ENCODE results near the gene LY86. TPM values are rescaled to one million over a fixed set of nuclear protein-coding genes. Genes with fewer than 3 reads are reported as not detected.

The LY86 gene
- total RNA-seq, 8 experiments from 2014 or later, result not detected

DNA sequence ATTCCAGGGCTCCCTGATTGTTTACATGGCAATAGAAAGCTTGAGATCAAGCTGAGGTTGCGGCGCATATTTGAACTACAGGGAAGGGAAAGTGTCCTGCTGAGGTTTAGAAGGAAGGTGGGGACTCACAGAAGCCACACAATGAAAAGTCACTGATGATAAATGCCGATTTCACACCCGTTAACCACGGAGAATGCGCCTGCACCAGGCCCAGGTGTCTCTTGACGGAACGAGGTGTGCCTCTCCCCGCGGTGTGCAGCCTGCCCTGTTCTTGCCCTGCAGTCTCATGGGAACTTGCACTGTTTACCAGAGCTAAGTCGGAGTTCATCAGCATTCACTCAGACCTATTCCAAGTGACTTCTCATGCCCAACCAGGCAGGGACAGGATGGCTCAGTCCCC, 90.3 kb downstream of the LY86 start:
- in situ Hi-C loops (cut with MboI; ENCODE audit: low pct_unique_long_range_greater_than_20kb in 2 of 9, low sequenced_read_pairs in 9 of 9, unreplicated experiment in 9 of 9), result loop anchor here in 4 of 9 experiments (25.0 kb wide), 2 partner anchors 558 to 933 kb away; no protein-coding TSS in a partner anchor
- WGBS, 10 experiments, result 27 to 82% (median 47%) methylated on average over 1 to 11 of the region's 11 CpGs; no CpG with 5 or more reads in 5 of the 10 experiments
- ATAC-seq (replicated peaks in 6 of 8), result peak in 4 of 8 experiments; percentile 14 to 55 (median 48)
- Histone ChIP-seq H3K27ac (no peak overlapping the region), H3K4me3 (no peak overlapping the region), H3K4me1 (replicated peaks in 1 of 2) (peaks cover 29 to 46% of the 10 kb centered on the region in 2 donors)

DNA sequence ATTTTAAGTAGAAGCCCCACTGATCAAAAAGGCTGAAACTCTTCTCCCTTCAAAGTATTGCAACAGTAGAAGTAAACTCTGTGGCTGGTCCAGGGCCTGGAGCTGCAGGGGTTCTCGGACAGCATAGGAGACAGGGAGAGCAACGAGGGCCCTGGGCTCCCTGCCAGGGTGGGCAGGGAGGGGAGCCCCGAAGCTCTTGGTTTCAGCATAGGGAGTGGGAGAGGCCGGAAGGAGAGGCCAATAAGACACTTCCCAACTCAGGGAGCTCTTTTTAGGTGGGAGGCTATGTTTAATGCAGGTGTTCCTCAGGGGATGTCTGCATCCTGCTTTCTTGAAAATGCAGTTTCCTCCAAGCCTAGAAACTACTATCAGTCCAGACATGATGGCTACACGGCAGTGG, 91.1 kb downstream of the LY86 start:
- ATAC-seq (replicated peaks in 6 of 8), result no peak
- in situ Hi-C loops (cut with MboI; ENCODE audit: low pct_unique_long_range_greater_than_20kb in 2 of 9, low sequenced_read_pairs in 9 of 9, unreplicated experiment in 9 of 9), result loop anchor here in 4 of 9 experiments (25.0 kb wide), 2 partner anchors 558 to 933 kb away; no protein-coding TSS in a partner anchor
- Histone ChIP-seq H3K4me3 (no peak overlapping the region), H3K4me1 (replicated peaks in 1 of 2) (peaks cover 36 to 53% of the 10 kb centered on the region in 2 donors), H3K27ac (no peak overlapping the region)
- WGBS, 10 experiments, result 60 to 100% (median 67%) methylated on average over 1 to 3 of the region's 5 CpGs; no CpG with 5 or more reads in 5 of the 10 experiments

DNA sequence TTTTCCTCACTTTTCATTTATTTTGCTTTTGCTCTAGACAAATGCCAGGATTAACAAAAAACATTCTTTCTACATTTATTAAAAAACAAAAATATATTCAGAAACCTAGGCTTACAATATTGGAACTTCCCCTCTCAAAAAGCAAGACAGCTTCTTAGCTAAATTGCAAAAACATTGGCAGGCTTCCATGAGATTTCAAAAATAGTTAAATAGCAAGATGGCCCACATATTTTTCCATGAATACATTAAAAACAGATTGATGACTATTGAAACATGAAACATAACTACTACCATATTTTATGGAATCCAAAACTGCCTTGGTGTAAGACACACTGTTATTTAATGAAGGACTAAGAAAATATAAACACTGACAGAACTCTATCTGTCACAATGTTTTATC, 92.0 kb downstream of the LY86 start:
- no peak overlapping the region for H3K27ac ChIP-seq
- no peak for ATAC-seq (replicated peaks in 6 of 8)
- in situ Hi-C loops (cut with MboI; ENCODE audit: low pct_unique_long_range_greater_than_20kb in 2 of 9, low sequenced_read_pairs in 9 of 9, unreplicated experiment in 9 of 9), result loop anchor here in 4 of 9 experiments (25.0 kb wide), 2 partner anchors 557 to 932 kb away; no protein-coding TSS in a partner anchor
- H3K4me3 ChIP-seq, result no peak overlapping the region
- peaks cover 36 to 51% of the 10 kb centered on the region in 2 donors for H3K4me1 ChIP-seq (replicated peaks in 1 of 2)

DNA sequence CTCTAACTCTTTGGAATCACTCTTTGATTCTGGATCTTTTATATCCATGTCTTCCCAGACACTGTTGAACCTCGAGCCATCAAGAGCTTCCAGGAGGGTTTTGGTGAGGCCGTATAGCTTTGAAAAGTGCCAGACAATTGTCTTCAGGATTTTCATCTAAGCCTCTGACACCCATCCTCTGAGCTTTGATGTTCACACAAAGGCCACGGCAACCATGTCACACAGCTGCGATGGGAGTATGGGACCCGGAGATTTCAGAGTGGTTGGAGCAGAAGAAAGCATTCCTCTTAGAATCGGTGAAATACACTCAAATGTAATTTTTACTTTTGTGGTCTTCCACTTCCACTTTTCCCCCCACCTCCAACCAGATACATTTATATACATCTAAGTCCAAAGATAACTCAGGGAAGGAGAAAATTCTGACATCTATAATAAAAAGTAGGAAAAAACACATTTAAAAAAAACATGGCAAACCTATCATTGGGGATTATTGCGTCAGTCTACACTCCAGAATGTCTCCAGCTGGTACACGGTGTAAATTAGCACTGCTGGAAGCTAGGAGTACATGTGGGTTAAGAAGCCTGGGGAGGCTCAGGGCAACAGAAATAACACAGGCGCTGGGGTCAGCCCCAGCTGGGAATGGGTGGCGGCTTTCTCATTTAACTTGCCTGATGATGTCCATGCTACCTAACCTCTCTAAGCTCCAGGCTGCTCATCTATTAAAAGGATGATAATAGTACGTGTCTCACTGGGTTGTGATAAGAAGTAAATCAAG, 92.7 kb downstream of the LY86 start:
- WGBS, 10 experiments, result 20 to 74% (median 60%) methylated on average over 1 to 8 of the region's 11 CpGs
- Histone ChIP-seq H3K27ac (no peak overlapping the region), H3K4me1 (replicated peaks in 1 of 2) (peaks cover 40 to 49% of the 10 kb centered on the region in 2 donors), H3K4me3 (no peak overlapping the region)
- in situ Hi-C loops (cut with MboI; ENCODE audit: low pct_unique_long_range_greater_than_20kb in 2 of 9, low sequenced_read_pairs in 9 of 9, unreplicated experiment in 9 of 9), result loop anchor here in 4 of 9 experiments (25.0 kb wide), 2 partner anchors 556 to 931 kb away; no protein-coding TSS in a partner anchor
- peak in 3 of 8 experiments; percentile 8 to 64 (median 42) for ATAC-seq (replicated peaks in 6 of 8)

DNA sequence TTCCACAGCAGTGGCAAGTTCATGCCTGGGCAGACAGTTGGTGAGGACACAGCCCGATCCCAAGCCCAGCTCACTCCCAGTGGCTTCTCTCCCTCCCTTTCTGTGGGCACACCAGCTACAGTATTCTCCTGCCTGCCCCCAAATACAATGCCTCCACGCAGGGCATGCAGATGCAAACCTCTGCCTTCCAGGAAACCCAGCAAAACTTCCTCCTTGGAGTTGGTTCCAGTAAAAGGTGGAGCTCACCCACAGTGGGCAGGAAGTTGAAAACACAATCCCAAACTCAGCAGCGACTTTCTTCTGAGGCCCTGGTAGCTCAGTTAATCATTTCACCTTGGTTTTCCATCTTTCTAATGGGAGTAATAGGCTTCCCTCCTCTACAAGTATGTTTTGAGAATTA, 93.7 kb downstream of the LY86 start:
- ATAC-seq (replicated peaks in 6 of 8), result no peak
- in situ Hi-C loops (cut with MboI; ENCODE audit: low pct_unique_long_range_greater_than_20kb in 2 of 9, low sequenced_read_pairs in 9 of 9, unreplicated experiment in 9 of 9), result loop anchor here in 4 of 9 experiments (25.0 kb wide), 2 partner anchors 555 to 930 kb away; no protein-coding TSS in a partner anchor
- Histone ChIP-seq H3K27ac (no peak overlapping the region), H3K4me3 (no peak overlapping the region), H3K4me1 (replicated peaks in 1 of 2) (peaks cover 38 to 47% of the 10 kb centered on the region in 2 donors)
- WGBS, 10 experiments, result 0 to 90% (median 47%) methylated on average over 1 to 3 of the region's 3 CpGs; no CpG with 5 or more reads in 6 of the 10 experiments

DNA sequence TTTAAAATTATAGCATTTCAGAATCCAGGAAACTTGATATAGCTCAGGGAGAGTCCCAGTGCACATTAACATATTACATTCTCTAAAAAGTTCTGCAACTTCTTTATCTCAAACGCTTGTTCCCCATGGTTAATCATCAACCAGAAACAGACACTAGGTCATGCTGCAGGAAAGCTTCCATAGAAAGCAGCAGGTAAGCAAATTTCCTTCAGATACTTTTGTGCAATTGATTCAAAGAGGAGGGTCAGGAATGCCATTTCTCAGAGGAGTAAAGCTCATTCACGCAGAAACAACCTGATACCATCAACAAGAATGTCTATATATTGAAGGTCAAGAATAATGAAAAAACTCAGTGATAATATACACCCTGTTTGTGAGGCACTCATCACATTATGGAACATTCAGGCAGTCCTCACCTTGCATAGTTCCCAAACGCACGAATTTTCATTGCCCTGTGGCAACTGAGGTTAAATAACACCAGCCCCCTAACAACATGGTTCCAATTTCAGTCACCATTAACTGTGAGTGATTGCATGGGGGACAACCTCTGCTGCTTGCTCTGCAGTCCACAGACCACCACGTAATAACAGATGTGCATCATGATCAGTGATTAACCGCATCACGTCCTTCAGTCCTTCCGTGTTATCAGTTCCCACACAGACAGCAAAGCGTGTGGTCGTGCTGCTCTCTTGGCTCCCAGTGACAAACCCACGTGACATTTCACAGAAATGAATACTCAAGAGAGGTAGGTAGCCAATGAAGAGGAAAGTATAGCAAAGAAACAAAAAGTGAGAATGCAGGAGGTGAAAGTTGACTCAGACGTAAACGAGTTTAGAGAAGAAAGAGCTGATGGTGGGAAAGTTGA, 95.7 kb downstream of the LY86 start:
- H3K27ac ChIP-seq, result no peak overlapping the region
- in situ Hi-C loops (cut with MboI; ENCODE audit: low pct_unique_long_range_greater_than_20kb in 2 of 9, low sequenced_read_pairs in 9 of 9, unreplicated experiment in 9 of 9), result loop anchor here in 4 of 9 experiments (25.0 kb wide), 2 partner anchors 553 to 928 kb away; no protein-coding TSS in a partner anchor
- H3K4me1 ChIP-seq (replicated peaks in 1 of 2), result peaks cover 42 to 48% of the 10 kb centered on the region in 2 donors
- peak in 1 of 8 experiments; percentile 48 for ATAC-seq (replicated peaks in 6 of 8)
- no peak overlapping the region for H3K4me3 ChIP-seq
- WGBS, 10 experiments, result 42 to 79% (median 55%) methylated on average over 3 to 13 of the region's 13 CpGs; no CpG with 5 or more reads in 1 of the 10 experiments

DNA sequence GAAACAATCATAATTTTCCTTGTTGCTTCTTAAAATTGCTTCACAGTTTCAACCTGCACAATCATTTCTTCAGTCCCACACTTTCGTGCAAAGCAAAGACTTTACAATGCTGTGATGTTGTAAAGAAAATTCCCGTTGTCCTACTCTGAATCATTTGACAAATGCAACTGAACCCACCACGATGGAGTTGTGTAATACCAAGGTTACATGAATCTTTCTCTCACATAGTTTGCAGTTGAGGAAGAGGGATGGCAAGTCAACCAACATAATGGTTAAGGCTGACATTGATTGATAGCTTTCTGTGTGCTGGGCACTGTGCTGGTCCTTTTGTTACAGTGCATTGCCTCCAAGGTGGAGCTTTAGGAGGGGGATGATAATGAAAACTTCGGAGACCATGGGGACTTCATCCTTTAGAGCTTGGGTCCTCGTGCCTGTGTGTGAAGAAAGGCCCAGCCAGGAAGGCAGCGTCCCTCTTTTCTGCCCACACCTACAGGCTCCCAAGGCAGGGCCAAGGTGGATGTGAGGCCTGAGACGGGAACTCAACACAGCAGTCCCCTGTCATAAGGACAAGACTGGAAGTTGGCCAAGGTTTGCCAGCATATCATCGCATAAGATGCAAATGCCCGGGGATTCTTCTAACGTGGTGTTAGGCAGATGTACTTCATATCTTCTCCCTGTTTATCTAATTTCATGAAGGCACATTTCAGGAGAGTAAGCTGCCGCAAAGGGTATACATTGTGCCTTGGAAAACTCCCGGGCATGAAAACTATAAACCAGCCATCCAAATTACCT, 96.9 kb downstream of the LY86 start:
- no peak for ATAC-seq (replicated peaks in 6 of 8)
- Histone ChIP-seq H3K27ac (no peak overlapping the region), H3K4me1 (replicated peaks in 1 of 2) (peaks cover 38% of the 10 kb centered on the region in 2 donors), H3K4me3 (no peak overlapping the region)
- in situ Hi-C loops (cut with MboI; ENCODE audit: low pct_unique_long_range_greater_than_20kb in 2 of 9, low sequenced_read_pairs in 9 of 9, unreplicated experiment in 9 of 9), result loop anchor here in 4 of 9 experiments (25.0 kb wide), 2 partner anchors 552 to 927 kb away; no protein-coding TSS in a partner anchor
- 36 to 80% (median 59%) methylated on average over 1 to 10 of the region's 12 CpGs for WGBS, 10 experiments

DNA sequence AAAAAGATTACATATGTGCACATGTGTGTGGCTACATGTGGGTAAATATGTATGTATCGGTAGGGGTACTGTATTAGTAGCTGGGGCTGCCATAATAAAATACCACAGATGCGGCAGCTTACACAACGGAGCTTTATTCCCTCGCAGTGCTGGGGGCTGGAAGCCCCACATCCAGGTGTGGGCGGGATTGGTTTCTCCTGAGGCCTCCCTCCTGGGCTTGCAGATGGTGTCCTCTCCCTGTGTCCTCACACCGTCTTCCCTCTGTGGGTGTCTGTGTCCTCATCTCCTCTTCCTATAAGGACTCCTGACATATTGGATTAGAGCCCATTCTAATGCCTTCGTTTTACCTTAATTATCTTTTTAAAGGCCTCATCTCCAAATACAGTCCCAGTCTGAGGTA, 97.7 kb downstream of the LY86 start:
- in situ Hi-C loops (cut with MboI; ENCODE audit: low pct_unique_long_range_greater_than_20kb in 2 of 9, low sequenced_read_pairs in 9 of 9, unreplicated experiment in 9 of 9), result loop anchor here in 4 of 9 experiments (25.0 kb wide), 2 partner anchors 551 to 926 kb away; no protein-coding TSS in a partner anchor
- WGBS, 10 experiments, result 60 to 100% (median 100%) methylated on average over 1 to 4 of the region's 7 CpGs; no CpG with 5 or more reads in 5 of the 10 experiments
- Histone ChIP-seq H3K27ac (no peak overlapping the region), H3K4me1 (replicated peaks in 1 of 2) (peaks cover 30 to 38% of the 10 kb centered on the region in 2 donors), H3K4me3 (peak overlapping the region in 4 of 5 donors; percentile 25 to 35 (median 33))
- no peak for ATAC-seq (replicated peaks in 6 of 8)

DNA sequence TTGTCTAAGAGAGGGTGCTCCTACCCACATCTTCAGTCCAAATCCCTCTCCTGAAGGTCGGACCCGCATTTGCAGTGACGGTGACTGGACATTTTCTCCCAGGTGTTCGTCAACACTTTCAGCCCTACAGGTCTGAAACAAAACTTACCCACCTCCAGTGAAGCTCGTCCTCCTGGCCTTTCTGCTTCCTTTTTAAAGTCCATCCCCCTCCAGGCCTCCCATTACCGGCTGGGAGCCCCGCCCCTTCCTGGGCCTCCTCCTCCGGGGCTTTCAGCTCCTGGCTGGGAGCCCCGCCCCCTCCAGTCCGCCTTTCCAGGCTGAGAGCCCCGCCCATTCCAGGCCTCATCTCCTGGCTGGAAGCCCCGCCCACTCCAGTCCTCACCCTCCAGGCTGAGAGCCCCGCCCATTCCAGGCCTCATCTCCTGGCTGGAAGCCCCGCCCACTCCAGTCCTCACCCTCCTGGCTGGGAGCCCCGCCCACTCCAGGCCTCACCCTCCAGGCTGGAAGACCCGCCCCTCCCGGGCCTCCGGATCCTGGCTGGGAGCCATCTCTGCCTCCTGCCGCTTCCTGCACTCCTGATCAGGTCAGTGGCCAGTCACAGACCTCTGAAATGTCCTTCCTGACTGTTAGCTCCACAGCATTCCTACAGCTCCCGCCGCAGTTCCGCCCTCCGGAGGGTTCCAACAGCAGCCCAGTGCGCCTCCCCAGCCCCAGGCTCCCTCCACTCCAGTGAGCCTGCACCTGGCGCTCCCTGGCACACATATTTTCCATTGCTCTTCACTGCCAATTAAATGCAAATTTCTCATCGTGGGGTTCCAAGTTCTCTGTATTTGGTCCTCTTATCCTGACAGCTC, 98.5 kb downstream of the LY86 start:
- in situ Hi-C loops (cut with MboI; ENCODE audit: low pct_unique_long_range_greater_than_20kb in 2 of 9, low sequenced_read_pairs in 9 of 9, unreplicated experiment in 9 of 9), result loop anchor here in 4 of 9 experiments (25.0 kb wide), 2 partner anchors 550 to 925 kb away; no protein-coding TSS in a partner anchor
- peaks cover 27 to 38% of the 10 kb centered on the region in 2 donors for H3K4me1 ChIP-seq (replicated peaks in 1 of 2)
- H3K4me3 ChIP-seq, result peak overlapping the region; percentile 35 to 49 (median 40)
- H3K27ac ChIP-seq, result peak overlapping the region; percentile 73 to 82
- ATAC-seq (replicated peaks in 6 of 8), result peak; percentile 15 to 95 (median 94)
- 0 to 100% (median 60%) methylated on average over 1 to 4 of the region's 26 CpGs; no CpG with 5 or more reads in 5 of the 10 experiments for WGBS, 10 experiments

DNA sequence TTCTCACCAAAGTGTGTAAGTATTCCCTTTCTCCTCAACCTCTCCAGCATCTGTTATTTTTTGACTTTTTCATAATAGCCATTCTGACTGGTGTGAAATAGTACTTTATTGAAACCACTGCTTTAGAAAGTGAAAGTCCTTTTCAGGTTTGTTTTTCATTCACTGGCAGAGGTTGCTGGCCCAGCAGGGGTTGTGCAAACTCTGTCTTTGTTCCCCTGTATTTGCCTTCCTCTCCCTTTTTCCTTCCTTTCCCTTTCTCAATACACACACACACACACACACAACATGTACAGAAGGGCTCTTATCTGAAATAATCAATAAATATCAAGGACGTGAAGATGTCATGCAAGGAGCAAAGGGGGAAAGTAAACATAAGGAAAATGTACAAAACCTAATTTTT, 99.8 kb downstream of the LY86 start:
- H3K4me3 ChIP-seq, result peak overlapping the region in 1 of 5 donors; percentile 49
- in situ Hi-C loops (cut with MboI; ENCODE audit: low pct_unique_long_range_greater_than_20kb in 2 of 9, low sequenced_read_pairs in 9 of 9, unreplicated experiment in 9 of 9), result loop anchor here in 4 of 9 experiments (25.0 kb wide), 2 partner anchors 549 to 924 kb away; no protein-coding TSS in a partner anchor
- WGBS, 10 experiments, result 22 to 67% (median 29%) methylated on average over 1 of the region's 1 CpG; no CpG with 5 or more reads in 6 of the 10 experiments

DNA sequence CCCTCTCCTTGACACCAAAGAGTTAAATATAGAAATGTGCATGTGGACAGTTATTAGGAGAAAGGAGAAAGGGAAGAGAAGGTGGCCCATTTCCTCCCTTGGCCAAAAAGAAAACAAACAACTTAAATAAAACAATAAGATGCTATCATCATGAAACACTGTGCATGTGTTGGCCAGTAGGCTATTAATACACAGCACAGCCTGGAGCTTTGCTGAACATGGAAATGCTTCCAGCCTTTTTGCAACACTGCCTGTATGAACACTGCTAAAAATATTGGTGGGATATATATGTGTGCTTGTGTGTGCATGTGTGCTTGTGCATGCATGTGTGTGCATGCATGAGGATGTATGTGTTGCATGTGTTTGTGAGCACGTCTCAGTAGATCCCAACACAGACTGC, 100.4 kb downstream of the LY86 start:
- in situ Hi-C loops (cut with MboI; ENCODE audit: low pct_unique_long_range_greater_than_20kb in 2 of 9, low sequenced_read_pairs in 9 of 9, unreplicated experiment in 9 of 9), result loop anchor here in 4 of 9 experiments (25.0 kb wide), 2 partner anchors 548 to 923 kb away; no protein-coding TSS in a partner anchor
- H3K4me1 ChIP-seq (replicated peaks in 1 of 2), result peaks cover 24 to 31% of the 10 kb centered on the region in 2 donors
- 0% methylated on average over 1 of the region's 1 CpG; no CpG with 5 or more reads in 9 of the 10 experiments for WGBS, 10 experiments
- no peak overlapping the region for H3K27ac ChIP-seq
- no peak overlapping the region for H3K4me3 ChIP-seq
- peak in 2 of 8 experiments; percentile 9 to 12 for ATAC-seq (replicated peaks in 6 of 8)

More for the DNA sequence above, 99.8 kb downstream of the LY86 start:
- no peak for ATAC-seq (replicated peaks in 6 of 8)
- H3K27ac ChIP-seq, result no peak overlapping the region
- peaks cover 27 to 38% of the 10 kb centered on the region in 2 donors for H3K4me1 ChIP-seq (replicated peaks in 1 of 2)
